Myocyte (in vitro differentiated cells): Measurements from ENCODE around the gene TMEM125. TPM values are rescaled to one million over a fixed set of nuclear protein-coding genes. Genes with fewer than 3 reads are reported as not detected.

Experiments used
- DNase-seq: peaks from one replicate; pipeline ENCODE4 v3.0.0-alpha.2; 2012; ENCODE audit warnings: low read depth
- total RNA-seq: library from RNA; depleted of rRNA; stranded (reverse); fragments of >200 nt; gene quantifications from 2 replicates; pipeline ENCODE4 v1.2.3, GENCODE V29; 2014

Gene TMEM125
- total RNA-seq, 1 donor from 2014 or later = not detected

DNA sequence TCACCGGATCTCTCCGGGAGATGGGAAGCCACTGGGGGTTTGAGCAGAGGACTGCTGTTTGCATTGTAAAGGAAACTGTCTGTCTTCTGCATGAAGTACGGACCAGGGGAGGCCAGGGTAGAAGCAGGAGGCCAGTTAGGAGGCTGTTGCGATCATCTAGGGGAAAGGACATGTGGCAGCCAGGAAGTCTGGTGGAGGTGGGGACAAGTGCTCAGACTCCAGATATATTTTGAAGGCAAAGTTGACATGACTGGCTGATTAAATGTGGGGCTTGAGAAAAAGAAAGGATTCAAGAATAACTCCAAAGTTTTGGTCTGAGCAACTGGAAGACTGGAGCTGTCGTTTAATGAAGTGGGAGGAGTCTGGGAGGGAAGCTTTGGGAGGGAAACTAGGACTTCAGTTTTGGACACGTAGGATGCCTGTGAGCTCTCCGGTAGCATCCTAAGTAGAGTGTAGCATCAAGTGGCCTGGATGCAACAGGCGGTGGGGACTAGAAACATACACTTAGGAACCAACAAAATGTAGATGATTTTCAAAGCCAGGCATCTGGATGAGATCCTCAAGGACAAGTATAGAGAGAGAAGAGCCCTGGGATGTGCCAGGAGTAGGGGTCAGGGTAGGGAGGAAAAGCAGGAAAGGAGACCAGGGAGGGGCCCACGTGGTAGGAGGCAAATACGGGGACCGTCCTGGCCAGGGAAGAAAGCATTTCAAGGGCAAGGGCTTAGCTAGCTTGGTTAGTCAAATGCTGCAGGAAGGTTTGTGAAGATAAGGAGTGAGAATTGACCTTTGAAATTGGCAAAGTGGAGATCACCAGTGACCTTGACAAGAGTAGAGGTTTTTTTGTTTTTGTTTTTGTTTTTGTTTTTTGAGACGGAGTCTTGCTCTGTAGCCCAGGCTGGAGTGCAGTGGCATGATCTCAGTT, 19.3 kb downstream of the TMEM125 start:
- no peak for DNase-seq

GRCh38 chr1:43292216-43292615, 22.4 kb downstream of the TMEM125 start:
- no peak for DNase-seq

- no peak for DNase-seq
Observed at GRCh38 chr1:43292679-43293078, 22.9 kb downstream of the TMEM125 start.

DNA sequence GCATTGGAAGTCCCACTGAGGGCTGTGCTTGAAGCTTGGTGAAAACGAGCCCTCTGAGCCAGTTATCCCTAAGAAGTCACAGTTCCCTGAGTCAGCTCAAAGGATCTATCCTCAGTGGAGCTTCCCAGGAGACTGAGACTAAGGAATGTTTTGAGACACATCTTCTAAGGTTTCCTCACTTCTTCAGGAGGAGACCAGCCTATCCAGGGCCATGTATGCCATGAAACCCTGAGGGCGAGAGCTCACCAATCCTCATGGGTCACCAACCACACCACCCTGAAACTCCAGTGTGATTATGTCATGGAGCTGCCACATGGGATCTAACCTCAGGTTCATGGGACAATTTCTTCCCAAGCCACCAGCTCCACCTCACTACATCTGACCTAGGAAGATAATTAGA, 23.4 kb downstream of the TMEM125 start:
- DNase-seq = peak; percentile 19

- peak; percentile 57 for DNase-seq
Observed at GRCh38 chr1:43293896-43294760, 24.3 kb downstream of the TMEM125 start.

- DNase-seq = no peak
Observed at GRCh38 chr1:43294761-43295160, 25.0 kb downstream of the TMEM125 start.

DNA sequence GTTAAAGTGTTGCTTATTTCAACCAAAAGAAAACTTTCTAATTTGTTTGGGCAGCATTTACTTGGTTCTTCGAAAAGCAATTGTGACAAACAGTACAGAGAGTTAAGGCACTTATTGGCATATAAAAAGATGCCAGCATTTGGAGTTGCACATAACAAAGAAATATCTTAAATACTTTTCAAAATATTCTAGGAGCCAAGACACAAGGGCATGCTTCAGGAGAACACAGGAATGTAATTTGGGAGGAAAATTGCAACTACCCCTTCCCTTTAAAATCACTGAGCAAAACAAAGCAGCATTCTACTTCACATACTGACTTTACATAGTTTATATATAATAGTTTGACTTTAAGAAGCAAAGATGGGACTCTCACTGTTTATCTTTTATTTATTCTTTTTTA, 26.4 kb downstream of the TMEM125 start:
- no peak for DNase-seq

GRCh38 chr1:43298055-43298454, 28.3 kb downstream of the TMEM125 start:
- no peak for DNase-seq

DNA sequence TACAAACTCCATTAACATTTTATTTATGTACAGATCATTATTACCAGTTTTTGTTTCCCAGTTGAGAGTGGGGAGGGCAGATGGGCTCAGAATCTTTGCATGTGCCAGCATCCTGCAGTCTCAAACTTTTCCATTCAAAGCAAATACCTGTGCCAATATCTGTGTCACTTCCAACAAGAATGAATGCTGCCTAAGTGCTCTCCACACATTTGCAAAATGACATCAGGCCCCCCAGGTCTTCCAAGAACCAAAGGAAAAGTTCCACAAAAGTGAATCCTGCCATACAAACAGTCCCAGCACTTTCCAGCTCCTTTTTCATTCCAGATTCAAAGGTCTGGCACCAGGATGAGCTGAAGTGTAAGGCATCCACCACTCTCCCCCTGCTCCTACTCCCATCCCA, 29.3 kb downstream of the TMEM125 start:
- no peak for DNase-seq

- DNase-seq = no peak
Observed at GRCh38 chr1:43300378-43301094, 30.8 kb downstream of the TMEM125 start, which contains the start of gene TIE1. TSS of gene TIE1 (plus strand) at chr1:43300982. CDS start at chr1:43301072, 90 bp downstream.

GRCh38 chr1:43302201-43302600, 32.4 kb downstream of the TMEM125 start:
- DNase-seq = no peak

DNA sequence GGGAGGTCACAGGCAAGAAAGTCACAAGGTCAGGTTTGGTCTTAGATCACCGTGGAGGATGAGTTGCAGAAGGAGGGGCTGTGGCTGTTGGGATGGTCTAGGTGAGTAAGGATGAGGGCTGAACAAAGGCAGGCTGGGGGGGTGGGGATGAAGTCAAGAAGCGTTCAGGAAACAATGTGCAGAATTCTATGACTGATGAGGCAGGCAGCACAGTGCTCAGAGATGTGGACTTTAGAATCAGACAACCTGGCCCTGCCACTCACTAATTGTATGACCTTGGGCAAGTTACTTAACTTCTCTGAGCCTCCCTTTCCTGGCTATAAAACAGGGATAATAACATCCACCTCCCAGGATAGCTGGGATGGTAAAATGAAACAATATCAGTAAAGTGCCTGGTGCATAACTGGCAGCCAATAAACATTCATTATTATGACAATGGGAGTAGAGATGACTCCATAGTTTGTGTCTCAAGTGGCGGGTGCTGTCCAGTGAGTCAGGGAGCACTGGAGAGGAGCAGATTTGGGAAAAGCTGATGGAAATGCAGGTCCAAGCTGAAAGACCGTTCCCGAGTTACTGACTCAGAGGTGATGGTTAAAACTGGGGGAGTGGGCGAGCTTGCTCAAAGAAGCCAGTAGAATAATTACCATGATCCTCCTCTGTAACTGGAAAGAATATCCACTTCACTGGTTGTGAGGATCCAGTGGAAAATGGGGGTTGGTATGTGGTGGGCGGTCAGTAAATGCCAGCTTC, 33.1 kb downstream of the TMEM125 start:
- no peak for DNase-seq

DNA sequence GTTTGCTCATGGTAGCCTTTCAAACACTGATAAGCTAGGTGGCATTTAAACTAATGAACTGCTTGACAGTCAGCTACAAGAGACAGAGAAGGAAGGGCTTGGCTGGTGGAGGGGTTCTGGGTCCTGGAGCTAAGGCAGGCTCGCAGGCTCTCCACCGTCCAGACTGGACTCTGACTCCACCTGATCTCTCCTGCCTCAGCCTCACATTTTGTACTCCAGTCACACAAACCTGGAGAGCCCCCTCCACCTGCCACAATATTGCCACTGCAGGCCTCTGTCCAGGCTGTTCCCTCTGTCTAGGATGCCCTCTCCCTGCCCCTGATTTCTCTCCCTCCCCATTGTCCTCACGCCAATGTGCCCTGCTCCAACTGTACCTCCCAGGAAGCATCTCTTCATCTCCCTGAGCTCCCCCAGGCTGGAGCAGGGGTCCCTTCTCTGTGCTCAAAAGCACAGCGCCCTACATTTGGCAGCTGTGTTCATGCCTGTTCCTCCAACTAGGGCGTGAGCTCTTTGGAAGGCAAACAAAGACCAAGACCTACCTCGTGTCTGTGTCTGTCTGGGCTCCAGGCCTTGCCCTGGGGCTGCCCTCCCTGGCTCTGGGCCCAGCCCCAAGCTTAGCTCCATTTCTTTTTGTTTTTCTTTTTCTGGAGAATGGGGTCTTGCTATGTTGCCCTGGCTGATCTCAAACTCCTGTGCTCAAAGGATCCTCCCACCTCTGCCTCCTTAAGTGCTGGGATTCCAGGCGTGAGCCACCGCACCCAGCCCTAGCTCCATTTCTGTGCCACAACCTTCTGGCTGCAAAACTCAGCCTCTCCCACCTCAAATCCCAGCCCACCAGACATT, 33.9 kb downstream of the TMEM125 start:
- DNase-seq = no peak

- DNase-seq = no peak
Observed at GRCh38 chr1:43304314-43304681, 34.5 kb downstream of the TMEM125 start.

DNA sequence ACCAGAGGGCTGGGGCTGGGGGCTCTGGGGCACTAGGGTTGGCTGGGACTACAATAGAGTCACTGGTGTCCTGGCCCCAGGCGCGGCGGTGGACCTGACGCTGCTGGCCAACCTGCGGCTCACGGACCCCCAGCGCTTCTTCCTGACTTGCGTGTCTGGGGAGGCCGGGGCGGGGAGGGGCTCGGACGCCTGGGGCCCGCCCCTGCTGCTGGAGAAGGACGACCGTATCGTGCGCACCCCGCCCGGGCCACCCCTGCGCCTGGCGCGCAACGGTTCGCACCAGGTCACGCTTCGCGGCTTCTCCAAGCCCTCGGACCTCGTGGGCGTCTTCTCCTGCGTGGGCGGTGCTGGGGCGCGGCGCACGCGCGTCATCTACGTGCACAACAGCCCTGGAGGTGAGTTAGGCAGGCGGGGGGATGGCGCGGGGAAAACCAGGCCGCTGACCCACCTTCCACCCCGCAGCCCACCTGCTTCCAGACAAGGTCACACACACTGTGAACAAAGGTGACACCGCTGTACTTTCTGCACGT, 35.1 kb downstream of the TMEM125 start:
- DNase-seq = no peak

- no peak for DNase-seq
Observed at GRCh38 chr1:43305461-43305860, 35.7 kb downstream of the TMEM125 start.

DNA sequence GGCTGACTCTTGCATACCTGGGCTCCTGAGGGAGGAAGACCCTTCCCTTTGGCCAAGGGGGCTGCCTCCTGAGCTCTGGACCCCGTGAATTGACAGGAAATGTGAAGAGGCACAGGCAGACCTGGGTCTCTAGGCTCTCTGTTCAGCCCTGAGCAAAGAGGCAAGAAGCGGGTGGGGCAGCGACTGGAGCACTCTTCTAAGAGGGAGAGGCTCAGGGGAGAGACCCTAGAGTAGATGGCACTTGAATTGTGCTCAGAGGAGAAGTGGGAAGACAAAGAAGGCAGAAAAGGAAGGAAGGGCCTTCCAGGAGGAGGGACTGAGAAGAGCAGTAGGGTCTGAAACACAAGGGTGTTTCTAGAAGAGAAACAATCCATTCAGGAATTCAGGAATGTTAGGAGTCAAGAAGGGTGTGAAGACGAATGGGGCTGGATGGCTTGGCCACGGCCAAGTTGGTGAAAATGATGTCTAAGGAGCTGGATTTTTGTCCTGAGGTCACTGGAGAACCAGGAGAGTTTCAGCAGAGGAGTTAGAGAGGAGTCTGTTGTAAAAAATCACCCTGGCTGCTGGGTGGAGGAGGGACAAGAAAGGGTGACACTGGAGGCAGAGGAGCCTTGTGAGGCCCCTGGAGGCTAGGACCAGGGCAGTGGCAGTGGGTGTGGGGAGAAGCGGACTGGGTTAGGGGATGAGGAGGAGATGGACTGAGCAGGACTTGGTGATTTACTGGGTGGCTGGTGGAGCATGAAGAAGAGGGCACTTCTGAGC, 36.3 kb downstream of the TMEM125 start:
- DNase-seq = no peak

DNA sequence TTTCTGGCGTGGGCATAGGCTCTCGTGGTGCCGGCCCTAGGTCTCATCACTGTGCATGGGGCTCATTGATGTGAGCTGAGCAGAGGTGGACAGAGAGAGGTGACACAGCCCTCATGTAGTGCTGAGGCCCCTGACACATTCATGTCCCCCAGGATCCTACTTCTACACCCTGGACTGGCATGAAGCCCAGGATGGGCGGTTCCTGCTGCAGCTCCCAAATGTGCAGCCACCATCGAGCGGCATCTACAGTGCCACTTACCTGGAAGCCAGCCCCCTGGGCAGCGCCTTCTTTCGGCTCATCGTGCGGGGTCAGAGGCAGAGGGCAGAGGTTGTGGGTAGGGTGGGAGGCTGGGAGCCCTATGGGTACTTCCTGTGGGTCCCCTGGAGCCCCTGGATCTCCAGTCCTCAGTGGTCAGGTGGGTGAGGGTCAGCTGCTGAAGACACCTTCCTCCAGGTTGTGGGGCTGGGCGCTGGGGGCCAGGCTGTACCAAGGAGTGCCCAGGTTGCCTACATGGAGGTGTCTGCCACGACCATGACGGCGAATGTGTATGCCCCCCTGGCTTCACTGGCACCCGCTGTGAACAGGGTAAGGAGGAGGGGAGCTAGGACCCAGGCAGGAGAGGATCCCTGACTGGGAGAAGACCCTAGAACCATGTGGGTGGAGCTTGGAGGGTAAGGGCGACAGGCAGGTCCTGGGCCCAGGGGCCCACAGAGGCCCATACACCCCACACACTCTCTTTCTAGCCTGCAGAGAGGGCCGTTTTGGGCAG, 37.1 kb downstream of the TMEM125 start:
- DNase-seq = no peak
